OCI-LY7 (cell line): Measurements from ENCODE around the gene PLPP3. TPM values are rescaled to one million over a fixed set of nuclear protein-coding genes. Genes with fewer than 3 reads are reported as not detected.

Experiments
- BruUV-seq: library from RNA; stranded (reverse); fragments of 400-500 nt; replicated peaks from 2 replicates; lab custom pipeline; 2021; lab: Mats Ljungman, UMichigan
- CTCF ChIA-PET: fragments of 300-600 bp; sonication (Branson Sonifier 250); formaldehyde crosslinking; loops from one replicate; lab custom pipeline; 2022; ENCODE audit warnings: antibody characterized with exemption; ENCODE audit not compliant: unreplicated experiment; lab: Charles Lee
- POLR2A ChIA-PET: fragments of 300-600 bp; sonication (Branson Sonifier 250); formaldehyde crosslinking; loops from one replicate; lab custom pipeline; 2022; ENCODE audit warnings: antibody characterized with exemption; lab: Charles Lee
- DNase-seq: peaks from one replicate; pipeline ENCODE4 v3.0.0-alpha.2; 2015; ENCODE audit warnings: low spot score
- H2AFZ ChIP-seq: fragments of 200-600 bp; sonication (generic), shearing (Covaris generic); 2 replicates; pipeline ENCODE4 v1.6.1; 2014; ENCODE audit warnings: mild to moderate bottlenecking, antibody characterized with exemption, low read length, moderate library complexity
- H3K27ac ChIP-seq: fragments of 200-600 bp; sonication (generic); 2 replicates; pipeline ENCODE4 v1.5.1; 2014; ENCODE audit warnings: mixed run types, low read depth, mild to moderate bottlenecking, moderate library complexity, low read length, inconsistent platforms; ENCODE audit not compliant: poor library complexity, severe bottlenecking
- H3K36me3 ChIP-seq: fragments of 200-600 bp; sonication (generic); 2 replicates; pipeline ENCODE4 v1.6.1; 2014; ENCODE audit warnings: mild to moderate bottlenecking, antibody characterized with exemption, low read length, moderate library complexity, mixed read lengths; ENCODE audit not compliant: insufficient read depth
- H3K4me1 ChIP-seq: fragments of 200-600 bp; sonication (generic); 2 replicates; pipeline ENCODE4 v1.5.1; 2014; ENCODE audit warnings: mild to moderate bottlenecking, low read length; ENCODE audit not compliant: insufficient read depth, poor library complexity, severe bottlenecking
- H3K4me2 ChIP-seq: fragments of 200-600 bp; sonication (generic); 2 replicates; pipeline ENCODE4 v1.6.1; 2014; ENCODE audit warnings: mild to moderate bottlenecking, low read length
- H3K4me3 ChIP-seq: fragments of 200-600 bp; sonication (generic); 2 replicates; pipeline ENCODE4 v1.5.1; 2014; ENCODE audit warnings: mild to moderate bottlenecking, low read depth, low read length; ENCODE audit not compliant: poor library complexity, severe bottlenecking
- H3K79me2 ChIP-seq: fragments of 200-600 bp; sonication (generic); 2 replicates; pipeline ENCODE4 v1.6.1; 2016; ENCODE audit warnings: low read depth, mild to moderate bottlenecking, low read length, moderate library complexity, mixed read lengths; ENCODE audit not compliant: insufficient read depth
- H3K9me2 ChIP-seq: fragments of 200-600 bp; sonication (generic); 2 replicates; pipeline ENCODE4 v1.6.1; 2016; ENCODE audit warnings: mild to moderate bottlenecking, low read length, mixed read lengths; ENCODE audit not compliant: insufficient read depth
- H3K9me3 ChIP-seq: fragments of 200-600 bp; sonication (generic); 2 replicates; pipeline ENCODE4 v1.6.1; 2014; ENCODE audit warnings: mild to moderate bottlenecking, mixed run types, low read length, mixed read lengths
- H4K20me1 ChIP-seq: fragments of 200-600 bp; sonication (generic); 2 replicates; pipeline ENCODE4 v1.6.1; 2014; ENCODE audit warnings: mild to moderate bottlenecking, antibody characterized with exemption, low read length, moderate library complexity, mixed read lengths; ENCODE audit not compliant: insufficient read depth
- CTCF ChIP-seq: fragments of 200-600 bp; sonication (generic); conservative IDR thresholded peaks from 2 replicates; pipeline ENCODE4 v1.5.1; 2014; ENCODE audit warnings: mild to moderate bottlenecking, antibody characterized with exemption, low read length, moderate library complexity, mixed read lengths
- EZH2phosphoT487 ChIP-seq: fragments of 200-600 bp; sonication (generic); IDR thresholded peaks from 2 replicates; pipeline ENCODE4 v1.6.1; 2018; ENCODE audit warnings: low read depth, borderline replicate concordance, mild to moderate bottlenecking, mixed run types, antibody characterized with exemption, low read length, moderate library complexity, mixed read lengths
- intact Hi-C: fragments of 100-400 bp; cut with micrococcal nuclease; formaldehyde crosslinking; loops from one replicate; pipeline ENCODE4 v1.10.0; 2022; ENCODE audit not compliant: unreplicated experiment
- total RNA-seq, 2 experiments: library from RNA; depleted of rRNA in 1 of 2; stranded (reverse); fragments of >200 nt in 1 of 2; shearing (Covaris generic) in 1 of 2; gene quantifications; 2 replicates each; pipeline ENCODE4 v1.2.3, GENCODE V29; 2014 to 2022

PLPP3 gene
- total RNA-seq, 2 experiments from 2014 or later, result 0.92 to 1.7 TPM

DNA sequence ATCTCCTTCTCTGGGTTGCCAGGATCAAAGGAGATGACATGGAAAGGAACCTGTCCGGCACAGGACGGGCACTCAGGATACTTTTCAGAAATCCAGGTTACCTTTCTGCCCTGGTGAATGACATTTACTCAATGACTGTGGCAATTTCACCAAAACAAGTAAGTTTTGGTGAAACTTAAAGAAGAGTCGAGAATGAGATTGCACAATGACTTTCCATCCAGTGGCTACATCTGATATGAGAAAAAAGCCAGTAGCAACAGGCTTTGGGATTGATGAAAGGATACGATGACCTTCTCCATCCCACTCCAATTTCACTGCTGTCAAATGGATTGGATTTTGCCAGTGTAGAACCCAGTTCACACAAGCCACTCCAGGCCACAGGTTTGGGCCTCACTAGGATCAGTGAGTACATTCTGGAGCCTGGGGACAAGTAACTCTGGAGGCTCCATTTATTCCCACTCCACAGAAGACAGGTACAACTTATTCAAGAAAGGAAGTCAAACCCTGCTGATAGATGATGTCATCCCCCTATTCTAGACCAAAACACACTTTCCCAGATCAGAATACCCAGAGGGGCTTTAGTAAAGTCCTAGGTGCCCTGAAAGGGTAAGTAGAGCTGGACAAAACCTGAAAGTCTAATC is 63.3 kb downstream of the PLPP3 start:
- intact Hi-C loops, result loop anchor here (5.0 kb wide), 1 partner anchor 39 kb away; no protein-coding TSS in a partner anchor
- TF ChIP-seq CTCF, result no peak
- TF ChIP-seq EZH2phosphoT487, result no peak
- H3K4me3 ChIP-seq, result no peak overlapping the region
- no peaks in the 10 kb centered on the region for H4K20me1 ChIP-seq
- 0 out of 2 replicates have a peak overlapping the region, but pooled peaks have one; percentile 4 for H3K4me2 ChIP-seq
- POLR2A ChIA-PET, result interaction anchor here (0.7 kb wide), 1 partner anchor 14 kb away, joined by 4 read pairs; no protein-coding TSS in a partner anchor
- no peak overlapping the region for H3K27ac ChIP-seq
- H3K4me1 ChIP-seq, result peaks cover 19% of the 10 kb centered on the region
- no peaks in the 10 kb centered on the region for H3K9me3 ChIP-seq
- CTCF ChIA-PET, result no interaction called here
- peak overlapping the region; percentile 57; the same call in 1 of the 2 replicates for H2AFZ ChIP-seq
- BruUV-seq, result no TSS peak
- H3K9me2 ChIP-seq, result no peaks in the 10 kb centered on the region
- no peaks in the 10 kb centered on the region for H3K79me2 ChIP-seq
- no peak for DNase-seq
- H3K36me3 ChIP-seq, result no peaks in the 10 kb centered on the region

DNA sequence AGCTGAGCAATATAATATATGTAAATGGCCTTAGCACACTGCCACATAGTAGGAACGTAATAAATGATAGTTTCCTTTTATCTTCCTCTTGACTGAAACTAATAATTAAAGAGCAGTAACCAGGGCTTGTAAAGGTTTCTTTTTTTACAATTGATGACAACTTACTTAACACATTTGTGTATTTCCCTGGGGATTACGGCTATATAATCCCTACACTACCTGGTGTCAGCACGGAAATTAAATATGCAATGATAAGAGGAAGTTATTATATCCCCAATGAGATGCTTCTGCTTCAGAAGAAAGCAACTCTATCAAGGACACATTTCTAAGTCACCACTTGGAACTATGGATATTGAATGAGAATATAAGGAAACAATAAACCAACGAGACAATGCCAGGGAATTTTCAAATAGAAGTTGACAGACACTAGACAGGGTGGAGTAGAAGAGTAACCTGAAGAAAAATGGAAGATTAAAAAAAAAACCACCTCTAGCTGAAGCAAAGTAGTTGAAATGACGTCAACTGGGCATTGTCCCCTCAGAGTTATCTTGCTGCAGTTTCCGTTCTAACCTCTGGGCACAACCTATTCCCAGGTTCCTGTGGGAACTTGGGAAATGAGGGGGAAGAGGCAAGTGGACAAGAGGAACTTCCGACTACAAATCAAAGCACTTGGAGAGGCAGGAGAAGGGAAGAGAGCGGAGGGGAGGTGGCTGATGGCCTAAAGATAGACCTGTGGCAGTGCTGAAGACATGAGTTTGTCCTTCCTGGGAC is 66.5 kb downstream of the PLPP3 start:
- no peaks in the 10 kb centered on the region for H3K9me3 ChIP-seq
- no peaks in the 10 kb centered on the region for H3K79me2 ChIP-seq
- H4K20me1 ChIP-seq, result no peaks in the 10 kb centered on the region
- H3K9me2 ChIP-seq, result no peaks in the 10 kb centered on the region
- POLR2A ChIA-PET, result no interaction called here
- no peak overlapping the region for H3K4me3 ChIP-seq
- no TSS peak for BruUV-seq
- no peak overlapping the region for H2AFZ ChIP-seq
- peaks cover 10% of the 10 kb centered on the region for H3K4me1 ChIP-seq
- no peak for DNase-seq
- H3K27ac ChIP-seq, result no peak overlapping the region
- no peaks in the 10 kb centered on the region for H3K36me3 ChIP-seq
- CTCF ChIA-PET, result no interaction called here
- H3K4me2 ChIP-seq, result no peak overlapping the region
- no peak for TF ChIP-seq CTCF
- TF ChIP-seq EZH2phosphoT487, result no peak
- intact Hi-C loops, result no loop called here
